ENCODE data around the gene CCBE1. TPM values are rescaled to one million over a fixed set of nuclear protein-coding genes. Genes with fewer than 3 reads are reported as not detected.

The CCBE1 gene
- polyA plus RNA-seq, 3 donors = 33.4 to 39.4 (median 34.8) TPM

GRCh38 chr18:59624369-59624765 is 72.9 kb downstream of the CCBE1 start:
- no peak for DNase-seq (ENCODE audit: low read depth in 3 of 3, low spot score in 2 of 3)

GRCh38 chr18:59623456-59624368 is 73.5 kb downstream of the CCBE1 start:
- DNase-seq (ENCODE audit: low read depth in 3 of 3, low spot score in 2 of 3) = no peak

- DNase-seq (ENCODE audit: low read depth in 3 of 3, low spot score in 2 of 3) = no peak
Measured at GRCh38 chr18:59621027-59621426, 76.2 kb downstream of the CCBE1 start.

GRCh38 chr18:59620381-59620780 is 76.8 kb downstream of the CCBE1 start:
- DNase-seq (ENCODE audit: low read depth in 3 of 3, low spot score in 2 of 3) = no peak

- no peak for DNase-seq (ENCODE audit: low read depth in 3 of 3, low spot score in 2 of 3)
Measured at GRCh38 chr18:59619816-59620215, 77.4 kb downstream of the CCBE1 start.

- no peak for DNase-seq (ENCODE audit: low read depth in 3 of 3, low spot score in 2 of 3)
Measured at GRCh38 chr18:59617468-59617932, 79.7 kb downstream of the CCBE1 start.

GRCh38 chr18:59616501-59616900 is 80.7 kb downstream of the CCBE1 start:
- no peak for DNase-seq (ENCODE audit: low read depth in 3 of 3, low spot score in 2 of 3)

GRCh38 chr18:59613903-59614302 is 83.3 kb downstream of the CCBE1 start:
- DNase-seq (ENCODE audit: low read depth in 3 of 3, low spot score in 2 of 3) = no peak

GRCh38 chr18:59612381-59612780 is 84.8 kb downstream of the CCBE1 start:
- DNase-seq (ENCODE audit: low read depth in 3 of 3, low spot score in 2 of 3) = no peak

GRCh38 chr18:59610546-59611140 is 86.6 kb downstream of the CCBE1 start:
- DNase-seq (ENCODE audit: low read depth in 3 of 3, low spot score in 2 of 3) = no peak

GRCh38 chr18:59609654-59610053 is 87.6 kb downstream of the CCBE1 start:
- DNase-seq (ENCODE audit: low read depth in 3 of 3, low spot score in 2 of 3) = no peak

GRCh38 chr18:59607471-59607870 is 89.8 kb downstream of the CCBE1 start:
- no peak for DNase-seq (ENCODE audit: low read depth in 3 of 3, low spot score in 2 of 3)

GRCh38 chr18:59607078-59607379 is 90.2 kb downstream of the CCBE1 start:
- no peak for DNase-seq (ENCODE audit: low read depth in 3 of 3, low spot score in 2 of 3)

- peak in 2 of 3 donors; percentile 54 to 58 for DNase-seq (ENCODE audit: low read depth in 3 of 3, low spot score in 2 of 3)
Measured at GRCh38 chr18:59606193-59607077, 90.8 kb downstream of the CCBE1 start.

GRCh38 chr18:59605633-59606192 is 91.5 kb downstream of the CCBE1 start:
- DNase-seq (ENCODE audit: low read depth in 3 of 3, low spot score in 2 of 3) = no peak

- no peak for DNase-seq (ENCODE audit: low read depth in 3 of 3, low spot score in 2 of 3)
Measured at GRCh38 chr18:59604877-59605276, 92.3 kb downstream of the CCBE1 start.

GRCh38 chr18:59597049-59597448 is 100.2 kb downstream of the CCBE1 start:
- no peak for DNase-seq (ENCODE audit: low read depth in 3 of 3, low spot score in 2 of 3)

GRCh38 chr18:59593291-59593717 is 103.9 kb downstream of the CCBE1 start:
- DNase-seq (ENCODE audit: low read depth in 3 of 3, low spot score in 2 of 3) = no peak

- DNase-seq (ENCODE audit: low read depth in 3 of 3, low spot score in 2 of 3) = no peak
Measured at GRCh38 chr18:59592624-59593023, 104.6 kb downstream of the CCBE1 start.

GRCh38 chr18:59582395-59582794 is 114.8 kb downstream of the CCBE1 start:
- DNase-seq (ENCODE audit: low read depth in 3 of 3, low spot score in 2 of 3) = no peak

- DNase-seq (ENCODE audit: low read depth in 3 of 3, low spot score in 2 of 3) = no peak
Measured at GRCh38 chr18:59579509-59579908, 117.7 kb downstream of the CCBE1 start.

All from right renal cortex interstitium (tissue), 3 donors.